HG03175 (cell line): ENCODE results near the gene TNFSF11.

Source experiments
- ATAC-seq: cut with Tn5 transposase; IDR thresholded peaks from one replicate; pipeline ENCODE4 v1.9.1; 2021; ENCODE audit warnings: mild to moderate bottlenecking, moderate library complexity; ENCODE audit not compliant: unreplicated experiment

Gene TNFSF11, protein sequence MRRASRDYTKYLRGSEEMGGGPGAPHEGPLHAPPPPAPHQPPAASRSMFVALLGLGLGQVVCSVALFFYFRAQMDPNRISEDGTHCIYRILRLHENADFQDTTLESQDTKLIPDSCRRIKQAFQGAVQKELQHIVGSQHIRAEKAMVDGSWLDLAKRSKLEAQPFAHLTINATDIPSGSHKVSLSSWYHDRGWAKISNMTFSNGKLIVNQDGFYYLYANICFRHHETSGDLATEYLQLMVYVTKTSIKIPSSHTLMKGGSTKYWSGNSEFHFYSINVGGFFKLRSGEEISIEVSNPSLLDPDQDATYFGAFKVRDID

DNA sequence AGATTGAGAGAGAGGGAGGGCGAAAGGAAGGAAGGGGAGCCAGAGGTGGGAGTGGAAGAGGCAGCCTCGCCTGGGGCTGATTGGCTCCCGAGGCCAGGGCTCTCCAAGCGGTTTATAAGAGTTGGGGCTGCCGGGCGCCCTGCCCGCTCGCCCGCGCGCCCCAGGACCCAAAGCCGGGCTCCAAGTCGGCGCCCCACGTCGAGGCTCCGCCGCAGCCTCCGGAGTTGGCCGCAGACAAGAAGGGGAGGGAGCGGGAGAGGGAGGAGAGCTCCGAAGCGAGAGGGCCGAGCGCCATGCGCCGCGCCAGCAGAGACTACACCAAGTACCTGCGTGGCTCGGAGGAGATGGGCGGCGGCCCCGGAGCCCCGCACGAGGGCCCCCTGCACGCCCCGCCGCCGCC lies at the start of gene TNFSF11:
TNFSF11 (plus strand) TSS at position 142 of the 400 bp plus-strand sequence; CDS start at position 294, 152 bp downstream.
- ATAC-seq = peak; percentile 15

DNA sequence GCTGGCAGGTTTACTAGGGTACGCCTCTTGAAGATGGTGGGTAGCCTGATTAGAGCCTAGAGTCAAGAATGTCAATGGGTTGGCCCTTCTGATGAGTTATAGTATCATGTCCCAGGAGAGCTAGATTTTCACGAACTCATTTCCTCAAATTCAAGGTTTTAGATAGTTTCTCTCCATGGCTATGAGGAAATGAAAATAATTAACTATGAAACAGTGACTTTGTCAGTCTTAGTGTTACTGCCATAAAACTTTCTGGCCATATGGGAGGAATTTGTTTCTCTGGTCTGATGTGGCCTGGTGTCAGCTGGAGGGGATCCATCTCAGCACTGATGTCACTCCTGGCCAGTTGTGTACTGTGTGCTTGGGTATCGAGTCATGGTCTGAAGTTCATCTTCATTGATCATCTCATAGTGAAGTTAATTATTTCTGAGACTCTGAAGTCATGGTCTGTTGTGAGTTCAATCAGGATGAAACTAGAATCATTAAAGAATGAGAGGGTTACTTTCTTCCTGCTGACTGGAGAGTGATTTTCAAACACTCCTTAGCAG lies 49.4 kb upstream of the TNFSF11 start:
- peak; percentile 81 for ATAC-seq

DNA sequence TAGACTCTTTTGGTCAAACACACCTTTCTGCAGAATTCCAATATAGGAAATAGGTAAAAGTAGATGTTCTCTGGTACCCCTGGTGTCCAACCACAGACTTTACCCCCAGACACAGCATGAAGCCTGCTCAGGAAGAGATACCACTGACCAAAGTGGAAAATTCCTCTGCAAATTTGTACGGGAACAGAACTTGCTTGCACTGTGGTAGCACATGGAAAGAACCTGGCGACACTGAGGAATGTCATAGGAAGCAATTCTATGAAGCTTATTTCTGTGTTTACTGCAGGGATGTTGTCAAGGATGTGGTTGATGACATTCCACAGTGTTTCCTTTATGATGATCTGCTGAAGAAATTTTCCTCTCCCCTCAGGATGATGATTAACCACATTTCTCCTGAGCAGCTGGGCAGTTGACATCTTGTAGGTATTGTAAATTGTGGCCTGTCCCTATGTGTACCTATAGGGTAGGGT lies 48.9 kb upstream of the TNFSF11 start:
- no peak for ATAC-seq

DNA sequence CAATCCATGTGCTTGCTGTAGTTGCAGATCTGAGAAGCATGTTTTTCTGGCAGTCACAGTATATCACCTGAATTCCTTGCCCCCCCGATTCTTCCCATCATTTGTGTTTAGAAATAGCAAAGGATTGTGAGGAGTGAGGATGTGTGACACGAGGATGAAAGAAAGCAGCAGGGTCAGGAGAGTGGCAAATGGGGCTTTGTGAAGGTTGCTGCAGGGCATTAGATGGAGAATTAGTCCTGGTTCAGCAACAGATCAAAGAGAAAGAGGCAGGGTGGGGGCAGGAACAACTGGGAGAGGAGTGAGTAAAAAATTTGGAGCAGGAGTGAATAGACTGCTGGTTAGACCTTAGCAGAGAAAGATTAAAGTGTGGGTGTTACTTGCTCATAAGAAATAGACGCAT lies 47.7 kb upstream of the TNFSF11 start:
- no peak for ATAC-seq

DNA sequence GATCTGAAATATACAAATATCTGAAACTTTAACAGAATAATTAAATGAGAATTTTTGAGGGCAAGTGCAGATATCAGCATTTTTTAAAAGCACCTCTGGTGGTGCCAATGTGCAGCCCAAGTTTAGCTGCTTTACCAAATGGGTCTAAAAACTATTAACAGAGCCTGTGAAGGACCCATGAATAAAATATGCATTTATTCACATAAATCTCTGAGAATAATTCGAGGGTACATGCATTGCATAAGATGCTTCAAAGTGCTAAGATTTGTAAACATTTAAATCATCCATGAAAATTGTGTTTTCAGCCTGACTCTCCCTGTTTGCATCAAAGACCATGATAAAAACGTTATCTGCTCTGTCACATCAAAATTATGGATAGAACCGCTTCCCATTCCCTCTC lies 47.1 kb upstream of the TNFSF11 start:
- ATAC-seq = no peak

DNA sequence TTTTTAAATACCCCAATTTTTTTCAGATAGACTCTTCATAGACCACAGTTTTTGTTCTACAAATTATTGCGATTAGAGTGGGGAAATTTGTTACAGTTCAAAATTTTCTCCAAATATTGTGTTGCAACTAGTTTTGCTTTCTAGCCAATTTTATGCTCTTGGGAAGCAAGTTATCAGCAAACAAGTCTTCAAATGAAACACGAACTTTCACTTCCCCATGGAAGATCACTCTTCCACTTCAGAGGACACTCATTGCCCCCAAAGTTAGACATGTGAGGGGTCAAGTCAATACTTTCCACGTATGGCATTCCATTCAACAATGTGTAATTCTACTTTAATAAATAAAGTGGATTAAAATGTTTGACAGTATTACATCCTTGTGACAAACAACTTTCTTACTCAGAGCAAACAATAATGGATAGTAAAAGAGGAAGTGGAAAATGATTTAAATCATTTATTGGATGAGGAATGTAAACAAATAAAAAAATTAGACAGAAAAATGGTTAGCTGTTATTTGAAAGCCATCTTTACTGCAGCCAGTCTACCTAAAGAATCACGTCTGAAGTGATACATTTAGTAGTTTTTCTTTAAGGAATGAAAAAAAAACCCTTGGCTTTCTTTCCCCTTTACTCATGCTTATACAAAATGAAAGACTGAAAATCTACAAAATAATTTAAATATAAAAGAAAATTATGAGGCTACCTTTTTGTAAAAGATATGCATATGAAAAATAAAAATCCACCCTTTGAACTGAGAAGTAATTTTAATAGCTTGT lies 41.2 kb upstream of the TNFSF11 start:
- no peak for ATAC-seq

DNA sequence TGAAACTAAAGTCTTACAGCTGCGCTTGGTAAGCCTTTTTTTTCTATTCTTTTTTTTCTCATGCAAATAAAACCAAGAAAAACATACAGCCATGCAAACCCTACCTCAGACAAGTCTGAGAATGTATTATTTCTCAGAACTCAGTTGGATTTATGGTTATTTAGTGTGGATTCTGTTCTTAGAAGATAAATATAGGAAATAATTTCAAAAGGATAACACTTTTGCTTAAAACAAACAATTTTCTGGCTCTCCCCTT lies 40.7 kb upstream of the TNFSF11 start:
- ATAC-seq = no peak

DNA sequence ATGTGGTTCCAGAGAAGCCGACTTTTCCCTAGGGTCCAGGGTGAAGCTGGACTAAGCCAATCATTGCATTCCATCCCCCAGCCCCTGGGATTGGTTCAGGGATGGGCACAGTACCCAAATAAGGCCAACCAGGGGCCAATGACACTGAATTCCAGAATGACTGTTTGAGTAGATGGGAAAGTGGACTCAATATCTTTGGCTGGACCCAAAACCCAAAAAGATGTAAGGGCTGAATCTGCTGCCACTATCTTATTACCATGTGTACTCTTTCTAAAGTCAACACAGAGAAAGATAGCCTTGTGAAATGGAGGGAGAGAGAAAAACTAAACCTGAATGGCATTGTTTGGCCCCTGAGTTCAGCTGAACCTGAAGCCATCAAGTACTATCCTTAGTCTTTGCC lies 39.2 kb upstream of the TNFSF11 start:
- no peak for ATAC-seq

DNA sequence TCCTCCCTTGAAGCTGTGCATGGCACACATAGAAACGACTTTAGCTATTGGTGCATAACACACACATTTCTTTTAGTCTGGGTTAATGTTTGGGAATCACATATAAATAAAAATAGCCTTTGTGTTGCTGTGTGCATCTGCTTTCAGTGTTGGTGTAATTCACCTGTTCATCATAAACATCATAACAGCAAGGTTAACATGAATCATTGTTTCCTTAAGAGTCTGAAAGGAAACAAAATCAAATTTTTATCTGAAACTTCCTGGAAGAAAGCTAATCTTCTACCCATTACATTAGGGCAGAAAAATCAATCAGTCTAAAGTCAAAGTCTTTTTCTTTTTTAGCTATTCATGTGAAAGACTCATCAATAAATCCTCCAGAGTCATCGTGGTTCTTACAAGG lies 35.0 kb upstream of the TNFSF11 start:
- no peak for ATAC-seq

DNA sequence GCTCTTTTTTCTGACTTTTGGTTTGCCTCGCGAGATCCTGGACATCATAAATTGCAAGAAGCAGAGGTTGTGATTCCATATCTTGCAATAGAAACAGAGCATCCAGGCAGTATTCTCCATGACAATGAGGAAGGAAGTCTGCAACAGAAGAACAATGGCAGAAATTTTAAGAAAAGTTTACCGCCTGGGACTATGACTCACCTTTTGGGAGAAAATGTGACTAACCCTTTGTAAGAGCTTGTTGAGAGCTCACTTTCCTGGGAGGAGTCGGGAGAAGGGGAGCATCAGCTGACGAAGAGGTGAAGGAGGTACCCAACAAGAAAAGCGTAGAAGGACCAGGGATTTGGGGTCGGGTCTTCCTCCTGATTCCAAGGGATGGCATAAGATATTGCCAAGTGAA lies 34.3 kb upstream of the TNFSF11 start:
- ATAC-seq = no peak

DNA sequence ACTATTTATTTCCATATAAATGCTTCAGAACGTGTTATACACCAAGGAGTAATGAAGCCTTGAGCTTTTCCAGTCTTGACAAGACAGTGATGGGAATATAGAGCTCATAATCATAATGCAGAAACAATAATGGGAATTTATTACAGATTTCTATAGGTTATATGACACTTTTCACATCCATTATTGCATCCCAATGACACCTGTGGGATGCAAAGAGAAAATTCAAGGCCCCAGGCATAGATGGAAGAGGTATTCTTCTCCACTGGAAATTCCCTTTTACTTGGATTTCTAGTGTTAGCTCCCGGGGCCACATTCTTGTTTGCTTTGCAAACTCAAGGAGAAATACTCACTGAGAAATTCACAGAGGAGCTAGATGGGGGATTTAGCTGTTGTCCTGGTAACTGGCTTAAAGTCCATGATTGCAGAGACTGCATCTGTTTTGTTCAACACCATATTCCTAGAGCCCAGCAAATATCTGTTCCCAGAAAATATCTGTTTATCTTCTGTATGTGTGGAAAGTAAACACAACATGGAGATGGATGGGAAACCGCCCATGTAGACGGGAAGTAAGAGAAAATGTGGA lies 30.6 kb upstream of the TNFSF11 start:
- ATAC-seq = no peak

DNA sequence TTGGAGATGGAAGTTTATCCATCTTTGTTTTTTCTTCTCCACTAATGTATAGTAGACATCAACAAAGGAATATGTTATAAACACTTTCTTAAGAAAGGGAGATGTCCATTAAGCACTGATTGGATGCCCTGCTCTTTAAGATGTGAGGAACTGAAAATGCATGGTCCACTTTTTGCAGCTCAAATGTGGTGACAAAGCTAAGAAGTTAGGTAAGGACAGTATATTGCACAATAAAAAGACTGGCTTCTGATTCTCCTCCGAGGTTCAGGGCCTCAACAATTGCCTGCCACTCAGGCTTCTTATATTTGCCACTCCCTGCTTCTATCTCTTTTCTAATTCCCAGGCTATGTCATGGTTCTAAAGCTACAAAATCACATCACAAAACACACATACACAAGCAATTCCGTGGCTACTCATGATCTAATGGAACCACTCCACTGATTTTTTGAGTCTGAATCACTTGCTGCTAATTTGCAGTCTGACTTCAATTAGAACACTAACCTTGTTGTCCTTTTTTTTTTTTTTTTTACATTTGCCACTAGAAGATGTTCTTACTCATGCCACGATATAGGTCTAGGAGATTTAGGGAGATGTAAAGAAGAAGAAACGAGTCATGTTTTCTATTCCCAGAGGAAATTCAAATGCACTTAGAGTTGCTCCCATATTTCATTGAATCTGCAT lies 29.6 kb upstream of the TNFSF11 start:
- no peak for ATAC-seq

DNA sequence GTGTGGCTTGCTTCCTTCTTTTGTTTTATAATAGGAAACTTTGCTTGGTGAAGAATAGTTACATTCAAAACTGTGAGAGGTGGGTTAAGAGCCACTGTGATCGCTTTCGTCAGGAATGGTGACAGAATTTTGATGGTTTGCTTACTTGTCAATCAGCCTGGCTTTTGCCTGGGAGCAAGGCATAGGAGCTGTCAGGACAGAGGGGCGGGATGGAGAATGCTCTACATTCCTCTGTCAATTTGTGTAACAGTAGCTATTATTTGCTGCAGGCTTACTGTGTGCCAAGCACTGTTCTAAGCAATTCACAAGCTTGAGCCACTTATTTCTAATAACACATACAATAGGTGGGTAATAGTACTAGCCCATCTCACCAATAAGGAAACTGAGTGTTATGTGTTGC lies 28.1 kb upstream of the TNFSF11 start:
- ATAC-seq = no peak

DNA sequence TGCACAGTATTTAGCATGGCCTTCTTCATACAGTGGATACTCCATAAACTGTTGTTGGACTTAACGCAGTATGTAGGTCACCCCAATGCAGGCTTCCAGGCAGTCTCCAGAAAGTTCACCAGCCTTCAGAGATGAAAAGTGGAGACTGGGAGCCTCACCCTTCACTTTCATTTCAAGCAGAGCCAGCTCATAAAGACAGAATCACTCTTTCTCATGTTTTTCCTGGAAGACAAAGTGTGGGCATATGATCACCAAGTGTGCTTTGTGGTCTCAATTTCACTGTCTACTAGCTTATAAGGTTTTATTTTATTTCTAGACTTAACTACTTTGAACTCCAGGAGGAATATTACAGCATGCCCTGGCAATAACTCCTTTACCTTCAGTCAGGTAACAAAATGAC lies 26.3 kb upstream of the TNFSF11 start:
- ATAC-seq = no peak

DNA sequence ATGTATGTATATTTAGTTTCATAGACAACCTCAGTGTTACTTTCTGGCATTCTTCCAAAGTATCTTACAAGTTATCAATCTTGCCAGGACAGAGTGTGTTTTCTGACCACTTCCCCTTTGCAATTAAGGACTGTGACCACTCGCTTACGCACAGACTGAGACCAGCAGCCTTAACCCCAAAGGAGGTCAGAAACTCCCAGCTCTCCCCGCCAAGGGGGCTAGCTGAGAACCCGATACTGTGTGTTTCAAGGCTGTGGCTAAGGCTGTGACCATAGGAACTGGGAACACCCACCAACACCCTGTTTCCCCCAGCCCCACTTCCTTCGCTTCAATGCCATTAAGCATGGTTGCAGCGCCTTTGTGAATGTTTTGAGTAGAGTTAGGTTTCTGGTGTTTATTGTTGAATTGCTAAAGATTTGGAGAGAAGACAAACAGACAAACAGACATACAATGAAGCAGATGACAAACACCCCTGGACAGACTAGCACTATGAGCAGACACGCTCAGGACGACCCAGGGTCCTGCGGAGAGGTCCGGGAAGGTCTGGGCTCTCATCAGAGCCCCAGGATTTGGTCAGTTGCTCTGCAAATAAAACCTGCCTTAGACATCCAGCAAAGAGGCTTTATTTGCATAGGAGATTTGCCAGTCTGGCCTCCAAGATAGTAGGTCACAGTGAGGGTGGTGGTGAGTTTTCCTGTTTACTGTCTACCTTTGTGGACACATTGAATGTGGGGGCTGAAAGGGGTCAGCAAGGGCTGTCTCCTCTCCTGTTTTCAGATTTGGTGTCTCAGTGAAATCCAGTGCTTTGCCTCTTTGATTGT lies 25.0 kb upstream of the TNFSF11 start:
- peak; percentile 99 for ATAC-seq

DNA sequence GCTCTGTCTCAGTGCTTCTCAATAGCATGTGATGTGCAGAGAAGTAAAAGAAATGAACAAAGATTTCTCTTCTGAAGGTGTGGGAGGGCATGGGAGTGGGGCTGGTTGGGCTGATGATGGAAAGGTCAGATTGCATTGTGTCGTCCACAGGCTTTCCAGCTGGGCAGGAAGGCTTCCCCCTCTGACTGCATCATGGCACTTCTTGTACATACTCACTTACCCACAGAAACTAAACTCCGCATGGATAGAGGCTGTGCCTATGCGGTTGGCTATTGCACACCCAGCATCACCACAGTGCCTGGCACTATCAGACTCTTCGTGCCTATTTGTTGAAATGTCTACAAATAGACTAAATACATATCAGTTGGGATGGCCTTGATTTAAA lies 24.4 kb upstream of the TNFSF11 start:
- ATAC-seq = no peak

DNA sequence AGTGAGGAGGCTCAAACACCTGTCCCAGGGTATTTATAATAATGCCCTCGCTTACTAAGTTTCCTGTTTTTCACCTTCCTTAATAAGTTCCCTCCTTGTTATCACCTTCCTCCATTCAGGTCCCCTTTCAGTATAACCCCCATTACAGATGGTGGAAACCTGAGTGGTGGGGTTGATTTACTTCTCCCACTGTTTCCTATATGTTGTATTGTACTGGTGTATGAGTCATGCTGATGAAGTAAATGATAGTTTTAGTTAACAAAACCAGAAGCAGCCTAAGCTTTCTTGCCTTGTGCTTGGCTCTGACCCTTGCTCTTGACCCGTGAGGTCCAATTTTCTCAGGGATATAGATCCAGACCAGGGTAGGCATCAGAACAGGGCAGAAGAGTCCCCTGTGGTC lies 22.3 kb upstream of the TNFSF11 start:
- no peak for ATAC-seq

DNA sequence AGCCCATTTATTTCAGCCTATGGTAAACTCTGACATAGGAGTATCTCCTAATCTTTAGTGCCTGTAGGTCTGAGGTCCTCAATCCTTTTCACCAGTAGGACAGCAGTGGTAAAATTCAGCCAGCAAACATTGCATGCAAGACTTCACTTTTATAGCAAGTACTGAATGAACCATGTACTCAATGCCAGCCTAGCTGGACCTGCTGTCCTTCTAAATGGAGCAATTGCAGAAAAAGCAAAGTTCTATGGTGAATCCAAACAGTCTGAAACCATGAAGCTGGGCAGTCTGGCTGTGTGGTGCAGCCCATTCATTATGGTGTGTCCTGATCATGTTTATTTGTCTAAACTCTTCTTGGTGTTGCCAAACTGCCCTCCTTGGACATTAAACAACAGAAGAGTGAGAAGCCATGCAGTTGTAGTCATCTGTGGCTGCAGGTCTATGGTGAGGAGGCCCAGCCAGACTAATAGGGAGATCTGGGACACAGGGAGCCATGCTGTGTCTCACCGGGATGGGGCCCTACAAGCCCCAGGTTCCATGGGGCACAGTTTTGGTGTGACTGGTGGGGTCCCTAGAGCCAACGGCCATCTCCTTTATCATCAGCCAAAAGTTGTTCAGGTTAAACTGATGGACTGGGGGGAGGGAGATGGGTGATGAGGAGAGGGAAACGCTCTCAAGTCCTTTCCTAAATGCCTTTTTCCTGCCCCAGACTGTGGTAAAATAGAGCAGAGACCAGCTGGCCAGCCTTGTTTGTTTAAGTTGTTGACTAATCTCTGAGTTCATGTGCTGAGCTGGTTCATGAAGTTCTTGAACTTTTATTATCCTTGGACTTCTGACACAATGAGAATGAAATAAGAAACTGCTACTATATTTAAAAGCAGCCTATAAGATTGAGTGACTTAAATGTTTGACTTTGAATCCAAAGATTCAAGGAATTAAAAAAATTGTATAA lies 20.6 kb upstream of the TNFSF11 start:
- ATAC-seq = no peak

DNA sequence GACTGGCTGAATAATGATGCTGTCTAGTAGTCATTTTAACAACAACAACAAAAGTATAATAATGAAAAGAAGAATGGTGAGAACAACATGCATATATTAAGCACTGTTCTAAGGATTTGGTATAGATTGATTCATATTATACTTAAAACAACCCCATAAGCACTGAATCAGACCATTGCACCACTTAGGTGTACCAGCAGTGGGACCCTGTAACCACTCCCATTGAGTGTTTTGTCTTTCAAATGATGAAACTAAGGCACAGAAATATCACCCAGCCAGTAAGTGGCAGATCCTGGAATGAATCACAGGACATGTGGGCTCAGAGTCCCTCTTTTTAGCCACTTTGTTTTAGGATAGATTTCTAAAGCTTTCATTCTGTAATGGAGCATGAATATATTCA lies 14.9 kb upstream of the TNFSF11 start:
- ATAC-seq = no peak
